Testis (tissue), 3 donors: Measurements from ENCODE around the gene MLC1. TPM values are rescaled to one million over a fixed set of nuclear protein-coding genes. Genes with fewer than 3 reads are reported as not detected.

Source experiments
- DNase-seq: peaks from one replicate; pipeline ENCODE4 v3.0.0-alpha.2; 2019
- H3K27ac ChIP-seq, 2 donors: fragments of 200-600 bp; sonication (generic); one replicate each; pipeline ENCODE4 v1.5.1; 2019
- H3K27me3 ChIP-seq: fragments of 200-600 bp; sonication (generic); one replicate; pipeline ENCODE4 v1.5.1; 2019
- H3K36me3 ChIP-seq: fragments of 200-600 bp; sonication (generic); one replicate; pipeline ENCODE4 v1.5.1; 2017; ENCODE audit warnings: low read depth; ENCODE audit errors: missing control alignments
- H3K4me1 ChIP-seq: fragments of 200-600 bp; sonication (generic); one replicate; pipeline ENCODE4 v1.5.1; 2019
- H3K4me3 ChIP-seq, 2 donors: fragments of 200-600 bp; sonication (generic); one replicate each; pipeline ENCODE4 v1.5.1; 2017 to 2019
- H3K9me3 ChIP-seq: fragments of 200-600 bp; sonication (generic); one replicate; pipeline ENCODE4 v1.5.1; 2017
- POLR2A ChIP-seq: fragments of 450-650 bp; IDR thresholded peaks from one replicate; pipeline ENCODE4 v1.6.1; 2017; ENCODE audit warnings: antibody characterized with exemption, mild to moderate bottlenecking, moderate library complexity
- WGBS, 2 donors: methylation state at CpG; one replicate each; pipeline ENCODE4 v1.1.5; 2018; 5-methylcytosine and 5-hydroxymethylcytosine counted together
- intact Hi-C: fragments of 100-400 bp; cut with DNase I; formaldehyde crosslinking; loops from one replicate; pipeline ENCODE4 v1.15.1; 2023; ENCODE audit warnings: low total_unique reads
- polyA plus RNA-seq: library from polyadenylated mRNA; stranded (reverse); fragments of 350-450 nt; fragmentation: Illumina TruSeq; extraction: RNeasy Lipid Tissue Mini Kit (QIAGEN cat#74804); gene quantifications from one replicate; pipeline ENCODE4 v1.2.3, GENCODE V29; 2014; ENCODE audit warnings: low read depth, low replicate concordance; ENCODE audit not compliant: insufficient read depth
- total RNA-seq, 2 donors: library from RNA; depleted of rRNA; stranded (reverse); fragments of >200 nt; gene quantifications; one replicate each; pipeline ENCODE4 v1.2.3, GENCODE V29; 2016
- TF ChIP-seq, protein P1 (sequence below), 3 experiments: fragments of 450-650 bp in 2 of 3; fragments of 200-600 bp in 1 of 3; sonication (generic) in 1 of 3; IDR thresholded peaks; one replicate each; pipeline ENCODE4 v1.5.1; 2016 to 2019; ENCODE audit warnings: antibody characterized with exemption in 3 of 3, mild to moderate bottlenecking in 2 of 3, moderate library complexity in 1 of 3

Gene MLC1
- total and polyA plus RNA-seq, 3 donors from 2014 or later, result 1.3 to 1.5 (median 1.3) TPM

DNA sequence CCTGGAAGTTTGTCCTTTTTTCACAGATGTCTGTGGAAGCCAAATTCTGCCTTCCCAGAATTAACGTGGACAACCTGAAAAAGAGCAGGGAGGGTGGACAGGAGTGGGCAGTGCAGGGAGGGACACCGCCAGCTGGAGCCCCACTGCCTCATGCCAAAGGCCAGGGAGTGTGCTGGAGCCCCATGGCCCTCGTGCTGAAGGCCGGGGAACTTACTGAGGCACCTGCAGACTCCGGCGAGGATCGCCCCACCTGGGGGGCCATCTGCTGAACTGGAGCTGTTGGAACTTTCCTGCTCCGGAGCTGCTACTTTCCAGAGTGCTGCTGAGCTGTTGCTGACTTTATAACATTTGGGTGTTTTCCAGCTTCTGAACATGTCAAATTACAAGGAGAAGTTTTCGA, 39.8 kb upstream of the MLC1 start:
- intact Hi-C loops, result no loop called here
- TF ChIP-seq, protein P1, sequence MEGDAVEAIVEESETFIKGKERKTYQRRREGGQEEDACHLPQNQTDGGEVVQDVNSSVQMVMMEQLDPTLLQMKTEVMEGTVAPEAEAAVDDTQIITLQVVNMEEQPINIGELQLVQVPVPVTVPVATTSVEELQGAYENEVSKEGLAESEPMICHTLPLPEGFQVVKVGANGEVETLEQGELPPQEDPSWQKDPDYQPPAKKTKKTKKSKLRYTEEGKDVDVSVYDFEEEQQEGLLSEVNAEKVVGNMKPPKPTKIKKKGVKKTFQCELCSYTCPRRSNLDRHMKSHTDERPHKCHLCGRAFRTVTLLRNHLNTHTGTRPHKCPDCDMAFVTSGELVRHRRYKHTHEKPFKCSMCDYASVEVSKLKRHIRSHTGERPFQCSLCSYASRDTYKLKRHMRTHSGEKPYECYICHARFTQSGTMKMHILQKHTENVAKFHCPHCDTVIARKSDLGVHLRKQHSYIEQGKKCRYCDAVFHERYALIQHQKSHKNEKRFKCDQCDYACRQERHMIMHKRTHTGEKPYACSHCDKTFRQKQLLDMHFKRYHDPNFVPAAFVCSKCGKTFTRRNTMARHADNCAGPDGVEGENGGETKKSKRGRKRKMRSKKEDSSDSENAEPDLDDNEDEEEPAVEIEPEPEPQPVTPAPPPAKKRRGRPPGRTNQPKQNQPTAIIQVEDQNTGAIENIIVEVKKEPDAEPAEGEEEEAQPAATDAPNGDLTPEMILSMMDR (IDR thresholded peaks at IDR 0.05), result no peak
- no peak for TF ChIP-seq POLR2A
- DNase-seq, result no peak
- H3K36me3 ChIP-seq, result no peaks in the 10 kb centered on the region
- H3K4me1 ChIP-seq, result no peaks in the 10 kb centered on the region
- no peaks in the 10 kb centered on the region for H3K9me3 ChIP-seq
- H3K27me3 ChIP-seq, result no peaks in the 10 kb centered on the region
- no peak overlapping the region for H3K4me3 ChIP-seq
- no peak overlapping the region for H3K27ac ChIP-seq
- 79 to 86% methylated on average over 9 of the region's 9 CpGs for WGBS, 2 donors

DNA sequence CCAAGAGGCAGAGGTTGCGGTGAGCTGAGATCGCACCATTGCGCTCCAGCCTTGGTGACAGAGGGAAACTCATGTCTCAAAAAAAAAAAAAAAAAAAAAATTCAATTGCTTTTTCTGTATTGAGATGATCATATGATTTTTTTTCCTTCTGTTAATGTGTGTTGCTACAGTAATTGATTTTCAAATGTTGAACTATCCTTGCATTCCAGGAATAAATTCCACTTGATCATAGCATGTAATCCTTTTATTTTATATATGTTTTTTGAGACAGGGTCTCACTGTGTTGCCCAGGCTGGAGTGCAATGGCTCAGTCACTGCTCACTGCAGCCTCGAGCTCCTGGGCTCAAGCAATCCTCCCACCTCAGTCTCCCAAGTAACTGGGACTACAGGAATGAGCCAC, 37.9 kb upstream of the MLC1 start:
- no peaks in the 10 kb centered on the region for H3K36me3 ChIP-seq
- no peak overlapping the region for H3K27ac ChIP-seq
- H3K27me3 ChIP-seq, result no peaks in the 10 kb centered on the region
- no peak for DNase-seq
- intact Hi-C loops, result no loop called here
- H3K9me3 ChIP-seq, result no peaks in the 10 kb centered on the region
- WGBS, 2 donors, result 74 to 80% methylated on average over 4 of the region's 4 CpGs
- H3K4me3 ChIP-seq, result no peak overlapping the region
- H3K4me1 ChIP-seq, result no peaks in the 10 kb centered on the region
- TF ChIP-seq POLR2A, result no peak
- TF ChIP-seq, protein P1 (IDR thresholded peaks at IDR 0.05), result no peak

DNA sequence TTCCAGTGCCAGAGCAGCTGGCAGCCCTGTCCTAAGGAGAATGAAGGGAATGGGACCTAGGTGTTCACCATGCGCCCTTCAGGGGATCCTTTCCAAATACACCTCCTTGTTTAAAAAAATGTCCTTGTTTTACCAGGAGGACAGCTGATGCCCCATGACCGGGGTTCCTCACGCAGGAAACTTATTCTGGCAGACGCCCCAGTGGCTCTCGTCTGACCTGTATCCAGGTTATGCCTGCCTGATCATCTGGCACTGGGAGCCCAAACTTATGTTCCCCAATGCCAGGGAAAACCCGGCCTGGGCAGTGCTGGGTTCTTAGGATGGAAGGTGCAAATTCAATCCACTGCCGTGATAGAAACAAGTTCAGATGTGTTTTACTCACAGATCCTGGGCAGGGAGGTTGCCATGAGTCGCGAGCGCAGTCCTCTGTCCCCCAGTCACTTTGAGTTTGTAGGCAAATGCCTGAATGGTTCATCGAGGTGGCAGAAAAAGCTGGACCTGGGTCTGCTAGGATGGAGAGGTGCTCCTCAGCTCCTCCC, 36.0 kb upstream of the MLC1 start:
- DNase-seq, result no peak
- Histone ChIP-seq H3K4me3 (no peak overlapping the region), H3K9me3 (no peaks in the 10 kb centered on the region), H3K36me3 (no peaks in the 10 kb centered on the region), H3K27ac (no peak overlapping the region), H3K27me3 (no peaks in the 10 kb centered on the region), H3K4me1 (no peaks in the 10 kb centered on the region)
- 83 to 85% methylated on average over 10 to 11 of the region's 11 CpGs for WGBS, 2 donors
- intact Hi-C loops, result no loop called here
- TF ChIP-seq POLR2A, result no peak
- TF ChIP-seq, protein P1 (IDR thresholded peaks at IDR 0.05), result no peak

DNA sequence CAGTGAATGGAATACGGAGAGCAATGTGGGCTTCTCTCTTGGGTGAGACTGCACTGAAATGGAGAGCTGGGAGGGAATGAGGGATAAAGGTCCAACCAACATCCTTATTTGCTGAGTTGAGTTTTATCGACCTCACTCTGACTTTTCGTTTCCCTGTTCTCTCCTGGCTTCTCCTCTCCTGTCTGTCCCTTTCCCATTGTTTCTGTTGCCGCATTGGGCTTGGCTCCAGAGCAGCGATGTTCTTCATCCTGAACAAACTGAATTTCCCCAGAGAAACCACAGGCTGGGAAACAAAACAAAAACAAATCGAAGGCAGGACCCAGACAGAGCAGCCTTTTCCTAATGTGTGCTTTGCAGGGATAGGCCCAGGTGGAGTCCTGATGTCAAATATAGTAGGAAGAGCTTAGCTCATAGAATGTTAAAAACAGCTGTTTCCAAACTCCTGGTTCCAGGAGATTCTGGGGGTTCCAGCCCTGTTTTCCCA, 34.6 kb upstream of the MLC1 start:
- TF ChIP-seq, protein P1 (IDR thresholded peaks at IDR 0.05), result no peak
- no peak for TF ChIP-seq POLR2A
- 33 to 51% methylated on average over 6 of the region's 6 CpGs for WGBS, 2 donors
- H3K4me3 ChIP-seq, result no peak overlapping the region
- intact Hi-C loops, result no loop called here
- DNase-seq, result no peak
- no peaks in the 10 kb centered on the region for H3K9me3 ChIP-seq
- no peaks in the 10 kb centered on the region for H3K4me1 ChIP-seq
- H3K27me3 ChIP-seq, result no peaks in the 10 kb centered on the region
- H3K27ac ChIP-seq, result peak overlapping the region in 1 of 2 donors; percentile 50
- no peaks in the 10 kb centered on the region for H3K36me3 ChIP-seq

DNA sequence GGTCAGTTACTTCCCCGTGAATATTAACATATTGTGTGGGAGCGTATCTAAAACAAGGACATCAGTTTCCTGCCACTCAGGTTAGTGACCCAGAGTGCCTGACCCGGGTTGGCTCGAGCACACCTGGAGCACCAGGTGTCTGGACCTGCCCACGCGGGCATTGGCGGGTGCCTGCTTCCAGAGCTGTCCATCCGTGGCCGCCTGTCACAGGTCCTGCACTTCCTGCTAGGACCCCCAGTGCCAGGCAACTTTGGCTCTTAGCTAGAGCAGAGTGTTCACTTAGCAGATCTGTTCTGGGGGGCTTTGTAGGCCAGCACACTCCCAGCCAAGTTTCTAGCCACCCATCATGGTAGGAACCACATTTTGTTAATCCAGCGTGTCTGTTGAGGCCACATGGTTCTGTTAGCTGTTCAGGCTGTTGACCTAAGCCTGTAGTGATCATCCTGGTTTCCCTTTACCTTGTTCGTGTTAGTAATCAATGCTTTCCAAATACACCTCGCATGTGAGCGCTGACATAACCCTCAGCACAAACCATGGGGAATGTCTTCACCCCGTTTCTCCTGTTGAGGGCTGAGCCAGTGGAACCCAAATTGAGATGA, 34.0 kb upstream of the MLC1 start:
- intact Hi-C loops, result no loop called here
- TF ChIP-seq, protein P1 (IDR thresholded peaks at IDR 0.05), result no peak
- no peaks in the 10 kb centered on the region for H3K4me1 ChIP-seq
- 68 to 78% methylated on average over 14 of the region's 14 CpGs for WGBS, 2 donors
- H3K27me3 ChIP-seq, result no peaks in the 10 kb centered on the region
- no peak overlapping the region for H3K4me3 ChIP-seq
- H3K27ac ChIP-seq, result peak overlapping the region; percentile 6 to 50
- no peaks in the 10 kb centered on the region for H3K36me3 ChIP-seq
- DNase-seq, result no peak
- H3K9me3 ChIP-seq, result no peaks in the 10 kb centered on the region
